ENCODE measurements around the gene ZC3H6.
"Not testable (repeated sequence)": the region's sequence is repeated elsewhere in the genome, so short reads cannot be mapped to it uniquely, and the experiment has no call there.

ZC3H6 gene

GRCh38 chr2:112275887-112276773 lies 733 bp downstream of the ZC3H6 start:
- DNase-seq, result peak; percentile 40 to 88 (median 76)

GRCh38 chr2:112276954-112277353 lies 1.6 kb downstream of the ZC3H6 start:
- no peak for DNase-seq

- DNase-seq, result no peak
These were observed 2.3 kb downstream of the ZC3H6 start for GRCh38 chr2:112277596-112278220.

- DNase-seq, result not testable (repeated sequence)
These were observed 6.7 kb downstream of the ZC3H6 start for GRCh38 chr2:112282066-112282465.

GRCh38 chr2:112283535-112283934 lies 8.1 kb downstream of the ZC3H6 start:
- DNase-seq, result not testable (repeated sequence)

- DNase-seq, result no peak
These were observed 14.7 kb downstream of the ZC3H6 start for GRCh38 chr2:112290088-112290487.

GRCh38 chr2:112290648-112291047 lies 15.3 kb downstream of the ZC3H6 start:
- DNase-seq, result no peak

- no peak for DNase-seq
These were observed 18.4 kb downstream of the ZC3H6 start for GRCh38 chr2:112293636-112294401.

GRCh38 chr2:112295407-112296078 lies 20.1 kb downstream of the ZC3H6 start:
- DNase-seq, result no peak

GRCh38 chr2:112296407-112296806 lies 21.0 kb downstream of the ZC3H6 start:
- no peak for DNase-seq

- no peak for DNase-seq
These were observed 25.8 kb downstream of the ZC3H6 start for GRCh38 chr2:112301171-112301584.

- no peak for DNase-seq
These were observed 26.6 kb downstream of the ZC3H6 start for GRCh38 chr2:112301973-112302372.

- no peak for DNase-seq
These were observed 29.0 kb downstream of the ZC3H6 start for GRCh38 chr2:112304298-112304941.

GRCh38 chr2:112305132-112305531 lies 29.7 kb downstream of the ZC3H6 start:
- DNase-seq, result no peak

- DNase-seq, result no peak
These were observed 35.5 kb downstream of the ZC3H6 start for GRCh38 chr2:112310906-112311305.

- DNase-seq, result no peak
These were observed 36.5 kb downstream of the ZC3H6 start for GRCh38 chr2:112311932-112312331.

GRCh38 chr2:112312821-112313220 lies 37.4 kb downstream of the ZC3H6 start:
- DNase-seq, result no peak

- DNase-seq, result no peak
These were observed 39.5 kb downstream of the ZC3H6 start for GRCh38 chr2:112314856-112315255.

GRCh38 chr2:112317303-112318158 lies 42.1 kb downstream of the ZC3H6 start:
- DNase-seq, result no peak

- DNase-seq, result no peak
These were observed 43.1 kb downstream of the ZC3H6 start for GRCh38 chr2:112318515-112318914.
